GM12891 (cell line): ENCODE measurements around the gene NR1I3.

Experiments
- POLR2A ChIP-seq: IDR thresholded peaks from 2 replicates; pipeline ENCODE4 v1.6.1; 2011; ENCODE audit warnings: low read depth, low read length, control low read depth
- TAF1 ChIP-seq: IDR thresholded peaks from 2 replicates; pipeline ENCODE4 v1.6.1; 2011; ENCODE audit warnings: low read depth, low read length, control low read depth

DNA sequence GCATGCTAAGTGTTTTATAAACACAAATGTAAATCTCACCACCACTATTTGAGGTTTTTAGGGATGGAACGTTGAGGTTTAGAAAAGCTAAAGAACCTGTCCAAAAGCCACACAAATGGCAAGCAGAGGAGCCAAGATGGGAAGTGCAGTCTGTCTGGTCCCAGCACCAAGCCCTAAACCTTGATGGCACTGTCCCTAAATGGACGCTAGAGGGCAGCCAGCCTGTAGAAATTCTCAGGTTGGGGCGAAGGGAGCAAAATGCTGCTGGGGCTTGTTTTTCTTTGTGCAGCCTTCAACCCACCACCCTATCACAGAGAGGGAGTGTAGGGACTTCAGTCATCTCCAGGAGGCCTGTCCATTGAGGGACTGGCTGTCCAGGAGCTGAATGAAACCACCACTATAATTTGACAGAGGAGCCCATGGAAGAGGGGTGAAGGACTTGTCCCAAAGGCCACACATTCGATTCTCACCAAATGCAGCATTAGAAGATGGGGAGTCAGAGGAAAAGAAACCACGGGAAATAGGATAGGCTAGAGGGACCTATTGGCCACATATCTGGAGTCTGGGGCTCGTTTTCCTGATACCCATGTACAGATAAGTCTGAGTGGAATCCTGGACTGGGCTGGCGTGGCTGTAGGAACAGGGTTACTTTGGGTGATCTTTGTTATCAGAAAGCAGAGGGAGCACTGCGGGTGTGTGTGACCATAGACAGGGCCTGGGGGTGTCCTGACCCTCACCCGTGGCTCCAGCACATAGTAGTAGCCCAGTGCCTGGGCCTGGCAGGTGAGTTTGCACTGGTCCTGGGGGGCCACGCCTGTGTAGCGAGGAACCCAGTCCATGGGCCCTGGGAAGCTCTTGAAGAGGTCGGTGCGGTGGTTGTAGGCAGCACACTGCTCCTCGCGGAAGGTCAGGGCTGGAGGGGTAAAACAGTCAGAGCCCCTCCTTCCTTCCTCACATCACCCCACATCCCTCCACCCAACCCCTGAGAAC lies 45.2 kb downstream of the NR1I3 start:
- TF ChIP-seq POLR2A = no peak
- TF ChIP-seq TAF1 = no peak
